ENCODE measurements around the gene FUBP3.

DNA sequence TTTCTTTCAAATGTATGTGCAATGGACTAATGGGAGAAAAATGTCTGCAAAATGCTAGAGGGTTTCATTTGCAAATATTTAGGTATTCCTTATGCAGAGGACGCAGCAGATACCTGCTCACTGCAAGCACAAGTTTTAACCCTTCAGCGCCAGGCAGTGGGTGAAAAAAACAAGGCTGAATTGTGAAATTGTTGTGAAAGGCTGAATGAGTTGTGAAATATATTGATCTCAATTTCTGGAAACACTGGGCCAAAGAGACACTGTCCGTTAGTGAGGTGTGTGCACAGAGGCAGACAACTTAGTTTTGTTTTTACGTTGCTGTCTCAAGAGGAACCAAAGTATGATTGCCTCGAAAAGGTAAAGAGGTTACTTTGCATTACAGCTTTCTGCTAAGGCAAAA lies 18.8 kb downstream of the FUBP3 start:
- TF ChIP-seq, protein P1, sequence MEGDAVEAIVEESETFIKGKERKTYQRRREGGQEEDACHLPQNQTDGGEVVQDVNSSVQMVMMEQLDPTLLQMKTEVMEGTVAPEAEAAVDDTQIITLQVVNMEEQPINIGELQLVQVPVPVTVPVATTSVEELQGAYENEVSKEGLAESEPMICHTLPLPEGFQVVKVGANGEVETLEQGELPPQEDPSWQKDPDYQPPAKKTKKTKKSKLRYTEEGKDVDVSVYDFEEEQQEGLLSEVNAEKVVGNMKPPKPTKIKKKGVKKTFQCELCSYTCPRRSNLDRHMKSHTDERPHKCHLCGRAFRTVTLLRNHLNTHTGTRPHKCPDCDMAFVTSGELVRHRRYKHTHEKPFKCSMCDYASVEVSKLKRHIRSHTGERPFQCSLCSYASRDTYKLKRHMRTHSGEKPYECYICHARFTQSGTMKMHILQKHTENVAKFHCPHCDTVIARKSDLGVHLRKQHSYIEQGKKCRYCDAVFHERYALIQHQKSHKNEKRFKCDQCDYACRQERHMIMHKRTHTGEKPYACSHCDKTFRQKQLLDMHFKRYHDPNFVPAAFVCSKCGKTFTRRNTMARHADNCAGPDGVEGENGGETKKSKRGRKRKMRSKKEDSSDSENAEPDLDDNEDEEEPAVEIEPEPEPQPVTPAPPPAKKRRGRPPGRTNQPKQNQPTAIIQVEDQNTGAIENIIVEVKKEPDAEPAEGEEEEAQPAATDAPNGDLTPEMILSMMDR (IDR thresholded peaks at IDR 0.05) = no peak
- no peak for TF ChIP-seq POLR2A (IDR thresholded peaks at IDR 0.05; ENCODE audit: low read depth)
- no peak for TF ChIP-seq POLR2AphosphoS5 (IDR thresholded peaks at IDR 0.05)
